ENCODE data around the gene DRC7.

GRCh38 chr16:57720142-57720575 is 25.6 kb downstream of the DRC7 start:
- TF ChIP-seq, protein P1, sequence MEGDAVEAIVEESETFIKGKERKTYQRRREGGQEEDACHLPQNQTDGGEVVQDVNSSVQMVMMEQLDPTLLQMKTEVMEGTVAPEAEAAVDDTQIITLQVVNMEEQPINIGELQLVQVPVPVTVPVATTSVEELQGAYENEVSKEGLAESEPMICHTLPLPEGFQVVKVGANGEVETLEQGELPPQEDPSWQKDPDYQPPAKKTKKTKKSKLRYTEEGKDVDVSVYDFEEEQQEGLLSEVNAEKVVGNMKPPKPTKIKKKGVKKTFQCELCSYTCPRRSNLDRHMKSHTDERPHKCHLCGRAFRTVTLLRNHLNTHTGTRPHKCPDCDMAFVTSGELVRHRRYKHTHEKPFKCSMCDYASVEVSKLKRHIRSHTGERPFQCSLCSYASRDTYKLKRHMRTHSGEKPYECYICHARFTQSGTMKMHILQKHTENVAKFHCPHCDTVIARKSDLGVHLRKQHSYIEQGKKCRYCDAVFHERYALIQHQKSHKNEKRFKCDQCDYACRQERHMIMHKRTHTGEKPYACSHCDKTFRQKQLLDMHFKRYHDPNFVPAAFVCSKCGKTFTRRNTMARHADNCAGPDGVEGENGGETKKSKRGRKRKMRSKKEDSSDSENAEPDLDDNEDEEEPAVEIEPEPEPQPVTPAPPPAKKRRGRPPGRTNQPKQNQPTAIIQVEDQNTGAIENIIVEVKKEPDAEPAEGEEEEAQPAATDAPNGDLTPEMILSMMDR (IDR thresholded peaks at IDR 0.05), result peak; percentile 75
- TF ChIP-seq POLR2AphosphoS5 (IDR thresholded peaks at IDR 0.05; ENCODE audit: low read depth, low read length), result no peak
- TF ChIP-seq, protein P2, sequence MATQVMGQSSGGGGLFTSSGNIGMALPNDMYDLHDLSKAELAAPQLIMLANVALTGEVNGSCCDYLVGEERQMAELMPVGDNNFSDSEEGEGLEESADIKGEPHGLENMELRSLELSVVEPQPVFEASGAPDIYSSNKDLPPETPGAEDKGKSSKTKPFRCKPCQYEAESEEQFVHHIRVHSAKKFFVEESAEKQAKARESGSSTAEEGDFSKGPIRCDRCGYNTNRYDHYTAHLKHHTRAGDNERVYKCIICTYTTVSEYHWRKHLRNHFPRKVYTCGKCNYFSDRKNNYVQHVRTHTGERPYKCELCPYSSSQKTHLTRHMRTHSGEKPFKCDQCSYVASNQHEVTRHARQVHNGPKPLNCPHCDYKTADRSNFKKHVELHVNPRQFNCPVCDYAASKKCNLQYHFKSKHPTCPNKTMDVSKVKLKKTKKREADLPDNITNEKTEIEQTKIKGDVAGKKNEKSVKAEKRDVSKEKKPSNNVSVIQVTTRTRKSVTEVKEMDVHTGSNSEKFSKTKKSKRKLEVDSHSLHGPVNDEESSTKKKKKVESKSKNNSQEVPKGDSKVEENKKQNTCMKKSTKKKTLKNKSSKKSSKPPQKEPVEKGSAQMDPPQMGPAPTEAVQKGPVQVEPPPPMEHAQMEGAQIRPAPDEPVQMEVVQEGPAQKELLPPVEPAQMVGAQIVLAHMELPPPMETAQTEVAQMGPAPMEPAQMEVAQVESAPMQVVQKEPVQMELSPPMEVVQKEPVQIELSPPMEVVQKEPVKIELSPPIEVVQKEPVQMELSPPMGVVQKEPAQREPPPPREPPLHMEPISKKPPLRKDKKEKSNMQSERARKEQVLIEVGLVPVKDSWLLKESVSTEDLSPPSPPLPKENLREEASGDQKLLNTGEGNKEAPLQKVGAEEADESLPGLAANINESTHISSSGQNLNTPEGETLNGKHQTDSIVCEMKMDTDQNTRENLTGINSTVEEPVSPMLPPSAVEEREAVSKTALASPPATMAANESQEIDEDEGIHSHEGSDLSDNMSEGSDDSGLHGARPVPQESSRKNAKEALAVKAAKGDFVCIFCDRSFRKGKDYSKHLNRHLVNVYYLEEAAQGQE (IDR thresholded peaks at IDR 0.05; ENCODE audit: insufficient read depth in 1 of 2, low read depth in 2 of 2, low read length in 1 of 2), result no peak
